Mammary epithelial cell (primary cell): ENCODE results near the gene MAP7.
"Not testable (repeated sequence)": the region's sequence is repeated elsewhere in the genome, so short reads cannot be mapped to it uniquely, and the experiment has no call there.

ENCODE experiments used
- EZH2 ChIP-seq: IDR thresholded peaks from 2 replicates; pipeline ENCODE4 v1.6.1; 2012; ENCODE audit warnings: low read length, inconsistent platforms, borderline replicate concordance
- TF ChIP-seq, protein P1 (sequence below), 2 donors: IDR thresholded peaks in 1 of 2; conservative IDR thresholded peaks in 1 of 2; 2 replicates each; pipeline ENCODE4 v1.5.1; 2011 to 2012; ENCODE audit warnings: inconsistent platforms in 2 of 2, low read length in 2 of 2, mild to moderate bottlenecking in 2 of 2, control low read depth in 1 of 2, low read depth in 1 of 2; ENCODE audit not compliant: insufficient read depth in 1 of 2; ENCODE audit errors: extremely low read depth in 1 of 2

DNA sequence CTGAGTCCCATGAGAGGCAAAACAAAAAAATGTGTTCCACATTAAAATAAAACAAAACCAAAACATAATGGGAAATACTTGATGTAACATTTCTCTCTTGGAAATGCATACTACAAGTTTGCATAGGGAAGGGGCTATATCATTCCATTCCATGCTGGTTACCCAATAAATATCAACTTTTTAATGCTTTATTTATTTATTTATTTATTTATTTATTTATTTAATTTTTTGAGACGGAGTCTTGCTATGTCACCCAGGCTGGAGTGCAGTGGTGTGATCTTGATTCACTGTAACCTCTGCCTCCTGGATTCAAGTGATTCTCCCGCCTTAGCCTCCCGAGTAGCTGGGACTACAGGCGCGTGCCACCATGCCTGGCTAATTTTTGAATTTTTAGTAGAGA is 118.9 kb downstream of the MAP7 start:
- TF ChIP-seq, protein P1, sequence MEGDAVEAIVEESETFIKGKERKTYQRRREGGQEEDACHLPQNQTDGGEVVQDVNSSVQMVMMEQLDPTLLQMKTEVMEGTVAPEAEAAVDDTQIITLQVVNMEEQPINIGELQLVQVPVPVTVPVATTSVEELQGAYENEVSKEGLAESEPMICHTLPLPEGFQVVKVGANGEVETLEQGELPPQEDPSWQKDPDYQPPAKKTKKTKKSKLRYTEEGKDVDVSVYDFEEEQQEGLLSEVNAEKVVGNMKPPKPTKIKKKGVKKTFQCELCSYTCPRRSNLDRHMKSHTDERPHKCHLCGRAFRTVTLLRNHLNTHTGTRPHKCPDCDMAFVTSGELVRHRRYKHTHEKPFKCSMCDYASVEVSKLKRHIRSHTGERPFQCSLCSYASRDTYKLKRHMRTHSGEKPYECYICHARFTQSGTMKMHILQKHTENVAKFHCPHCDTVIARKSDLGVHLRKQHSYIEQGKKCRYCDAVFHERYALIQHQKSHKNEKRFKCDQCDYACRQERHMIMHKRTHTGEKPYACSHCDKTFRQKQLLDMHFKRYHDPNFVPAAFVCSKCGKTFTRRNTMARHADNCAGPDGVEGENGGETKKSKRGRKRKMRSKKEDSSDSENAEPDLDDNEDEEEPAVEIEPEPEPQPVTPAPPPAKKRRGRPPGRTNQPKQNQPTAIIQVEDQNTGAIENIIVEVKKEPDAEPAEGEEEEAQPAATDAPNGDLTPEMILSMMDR (conservative IDR thresholded peaks at IDR 0.05 in 1 of 2, IDR thresholded peaks at IDR 0.05 in 1 of 2; ENCODE audit: extremely low read depth in 1 of 2, insufficient read depth in 1 of 2, low read depth in 1 of 2, low read length in 2 of 2) = not testable (repeated sequence)
- TF ChIP-seq EZH2 = not testable (repeated sequence)
